ENCODE results near the gene ASMT.
"Not testable (repeated sequence)": the region's sequence is repeated elsewhere in the genome, so short reads cannot be mapped to it uniquely, and the experiment has no call there.

Gene ASMT

GRCh38 chrX:1597345-1598020 lies 17.4 kb upstream of the ASMT start:
- no peak for DNase-seq (ENCODE audit: low read depth in 2 of 2)

- no peak for DNase-seq (ENCODE audit: low read depth in 2 of 2)
Measured at GRCh38 chrX:1598021-1598875, 16.6 kb upstream of the ASMT start.

- no peak for DNase-seq (ENCODE audit: low read depth in 2 of 2)
Measured at GRCh38 chrX:1598876-1599790, 15.7 kb upstream of the ASMT start.

- no peak for DNase-seq (ENCODE audit: low read depth in 2 of 2)
Measured at GRCh38 chrX:1599791-1600405, 15.0 kb upstream of the ASMT start.

GRCh38 chrX:1600406-1601050 lies 14.3 kb upstream of the ASMT start:
- no peak for DNase-seq (ENCODE audit: low read depth in 2 of 2)

- no peak for DNase-seq (ENCODE audit: low read depth in 2 of 2)
Measured at GRCh38 chrX:1601051-1601767, 13.7 kb upstream of the ASMT start.

- no peak for DNase-seq (ENCODE audit: low read depth in 2 of 2)
Measured at GRCh38 chrX:1601768-1602085, 13.1 kb upstream of the ASMT start.

- no peak for DNase-seq (ENCODE audit: low read depth in 2 of 2)
Measured at GRCh38 chrX:1602299-1602698, 12.6 kb upstream of the ASMT start.

- no peak for DNase-seq (ENCODE audit: low read depth in 2 of 2)
Measured at GRCh38 chrX:1606496-1606895, 8.4 kb upstream of the ASMT start.

- DNase-seq (ENCODE audit: low read depth in 2 of 2) = no peak
Measured at GRCh38 chrX:1609311-1609710, 5.5 kb upstream of the ASMT start.

GRCh38 chrX:1609762-1610161 lies 5.1 kb upstream of the ASMT start:
- no peak for DNase-seq (ENCODE audit: low read depth in 2 of 2)

GRCh38 chrX:1610166-1610565 lies 4.7 kb upstream of the ASMT start:
- no peak for DNase-seq (ENCODE audit: low read depth in 2 of 2)

GRCh38 chrX:1610736-1611135 lies 4.1 kb upstream of the ASMT start:
- no peak for DNase-seq (ENCODE audit: low read depth in 2 of 2)

- no peak for DNase-seq (ENCODE audit: low read depth in 2 of 2)
Measured at GRCh38 chrX:1612641-1613286, 2.1 kb upstream of the ASMT start.

GRCh38 chrX:1618689-1619088 lies 3.8 kb downstream of the ASMT start:
- DNase-seq (ENCODE audit: low read depth in 2 of 2) = no peak

GRCh38 chrX:1623691-1624090 lies 8.8 kb downstream of the ASMT start:
- no peak for DNase-seq (ENCODE audit: low read depth in 2 of 2)

- not testable (repeated sequence) for DNase-seq (ENCODE audit: low read depth in 2 of 2)
Measured at GRCh38 chrX:1624158-1624860, 9.4 kb downstream of the ASMT start.

- DNase-seq (ENCODE audit: low read depth in 2 of 2) = not testable (repeated sequence)
Measured at GRCh38 chrX:1624861-1625215, 10.0 kb downstream of the ASMT start.

GRCh38 chrX:1629244-1629643 lies 14.4 kb downstream of the ASMT start:
- DNase-seq (ENCODE audit: low read depth in 2 of 2) = no peak

GRCh38 chrX:1646009-1646408 lies 31.1 kb downstream of the ASMT start:
- no peak for DNase-seq (ENCODE audit: low read depth in 2 of 2)

Measured in activated CD4-positive, alpha-beta T cell treated with anti-CD3 and anti-CD28 coated beads for 24 hours (primary cell).